GM12872 (cell line): Measurements from ENCODE around the gene PDE4D.

Experiments
- CTCF ChIP-seq: IDR thresholded peaks from 3 replicates; pipeline ENCODE4 v1.5.1; 2011; ENCODE audit warnings: low read depth, mild to moderate bottlenecking, low read length, moderate library complexity; ENCODE audit not compliant: insufficient read depth

The PDE4D gene

GRCh38 chr5:59299006-59299405 lies 594.5 kb downstream of the PDE4D start:
- no peak for TF ChIP-seq CTCF

- no peak for TF ChIP-seq CTCF
Measured at GRCh38 chr5:59296317-59297264, 596.9 kb downstream of the PDE4D start.

- no peak for TF ChIP-seq CTCF
Measured at GRCh38 chr5:59293700-59294099, 599.8 kb downstream of the PDE4D start.

- TF ChIP-seq CTCF, result no peak
Measured at GRCh38 chr5:59291941-59292340, 601.6 kb downstream of the PDE4D start.

- no peak for TF ChIP-seq CTCF
Measured at GRCh38 chr5:59287884-59288283, 605.6 kb downstream of the PDE4D start.

- TF ChIP-seq CTCF, result no peak
Measured at GRCh38 chr5:59287361-59287760, 606.2 kb downstream of the PDE4D start.

GRCh38 chr5:59286510-59286909 lies 607.0 kb downstream of the PDE4D start:
- no peak for TF ChIP-seq CTCF
